ENCODE results near the gene CYRIA.

CYRIA gene

DNA sequence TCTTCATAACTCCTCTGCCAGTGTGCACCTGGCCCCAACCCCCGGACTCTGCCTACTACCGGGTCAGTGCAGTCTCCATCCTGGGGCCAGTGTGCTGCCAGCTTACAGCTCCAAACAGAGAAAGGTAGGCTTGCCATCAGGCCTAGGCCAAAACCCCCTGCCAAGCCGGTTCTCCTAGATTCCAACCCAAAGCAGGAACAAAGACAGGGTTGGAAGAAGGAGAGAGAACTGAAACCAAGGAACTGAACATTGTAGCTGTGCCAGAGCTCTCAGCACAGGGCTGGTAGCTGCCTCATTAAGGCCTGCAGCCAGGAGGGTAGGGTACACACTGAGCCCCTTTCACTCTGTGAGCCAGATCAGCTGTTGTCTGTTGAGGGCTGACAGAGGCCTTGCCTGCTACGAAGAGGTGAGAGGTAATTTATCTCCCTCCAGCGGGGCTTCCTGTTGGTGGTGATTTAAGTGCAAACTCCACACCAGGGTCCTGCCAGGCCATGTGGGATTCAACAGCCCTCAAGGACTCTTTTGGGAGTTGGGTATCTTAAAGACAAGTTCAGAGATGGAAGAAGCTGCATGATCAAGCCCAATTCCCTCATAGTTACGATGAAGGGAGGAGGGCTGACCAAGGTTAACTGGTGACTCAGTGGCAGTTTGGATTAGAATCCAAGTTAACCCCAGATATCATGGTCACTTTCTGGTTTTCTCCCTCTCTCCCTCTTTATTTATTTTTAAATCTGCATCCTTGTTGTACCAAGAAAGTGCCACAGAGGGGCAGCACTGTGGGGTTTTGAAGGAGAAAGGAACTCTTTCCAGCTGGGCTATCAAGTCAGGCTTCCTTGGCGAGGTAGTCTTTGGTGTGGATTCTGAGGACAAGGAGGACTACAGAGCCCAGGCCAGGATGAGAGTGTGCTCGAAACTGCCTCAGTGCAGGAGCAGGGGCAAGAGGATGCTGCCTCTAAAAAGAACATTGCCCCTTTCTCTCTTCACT, 48.1 kb downstream of the CYRIA start:
- H3K9ac ChIP-seq, result no peak overlapping the region
- H3K4me1 ChIP-seq, result no peaks in the 10 kb centered on the region

More for the DNA sequence above, 48.1 kb downstream of the CYRIA start:
- H3K79me2 ChIP-seq, result no peaks in the 10 kb centered on the region
- H3K27me3 ChIP-seq (ENCODE audit: control insufficient read depth, insufficient read depth, low read length), result no peaks in the 10 kb centered on the region
- H2AFZ ChIP-seq, result no peak overlapping the region
- no peaks in the 10 kb centered on the region for H3K36me3 ChIP-seq (ENCODE audit: control insufficient read depth, insufficient read depth, low read length)
- no peak overlapping the region for H3K4me2 ChIP-seq (ENCODE audit: low read length)
- H3K27ac ChIP-seq, result no peak overlapping the region
- H3K9me3 ChIP-seq (ENCODE audit: control insufficient read depth, low read length), result no peaks in the 10 kb centered on the region
- TF ChIP-seq, protein P1, sequence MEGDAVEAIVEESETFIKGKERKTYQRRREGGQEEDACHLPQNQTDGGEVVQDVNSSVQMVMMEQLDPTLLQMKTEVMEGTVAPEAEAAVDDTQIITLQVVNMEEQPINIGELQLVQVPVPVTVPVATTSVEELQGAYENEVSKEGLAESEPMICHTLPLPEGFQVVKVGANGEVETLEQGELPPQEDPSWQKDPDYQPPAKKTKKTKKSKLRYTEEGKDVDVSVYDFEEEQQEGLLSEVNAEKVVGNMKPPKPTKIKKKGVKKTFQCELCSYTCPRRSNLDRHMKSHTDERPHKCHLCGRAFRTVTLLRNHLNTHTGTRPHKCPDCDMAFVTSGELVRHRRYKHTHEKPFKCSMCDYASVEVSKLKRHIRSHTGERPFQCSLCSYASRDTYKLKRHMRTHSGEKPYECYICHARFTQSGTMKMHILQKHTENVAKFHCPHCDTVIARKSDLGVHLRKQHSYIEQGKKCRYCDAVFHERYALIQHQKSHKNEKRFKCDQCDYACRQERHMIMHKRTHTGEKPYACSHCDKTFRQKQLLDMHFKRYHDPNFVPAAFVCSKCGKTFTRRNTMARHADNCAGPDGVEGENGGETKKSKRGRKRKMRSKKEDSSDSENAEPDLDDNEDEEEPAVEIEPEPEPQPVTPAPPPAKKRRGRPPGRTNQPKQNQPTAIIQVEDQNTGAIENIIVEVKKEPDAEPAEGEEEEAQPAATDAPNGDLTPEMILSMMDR (IDR thresholded peaks at IDR 0.05), result peak; percentile 26
- H3K4me3 ChIP-seq (ENCODE audit: low read depth, low read length), result no peak overlapping the region

Measured in parathyroid adenoma (tissue), 2 donors.